Measurements from ENCODE around the gene MIEF2.

- no peak for TF ChIP-seq CTCF (conservative IDR thresholded peaks at IDR 0.05; ENCODE audit: low read depth, low read length)
- TF ChIP-seq EZH2 (IDR thresholded peaks at IDR 0.05; ENCODE audit: low read length, unreplicated experiment), result no peak
- no peak for TF ChIP-seq EZH2phosphoT487 (IDR thresholded peaks at IDR 0.05; ENCODE audit: borderline replicate concordance, low read length)
Observed at GRCh38 chr17:18241229-18241871, 19.1 kb upstream of the MIEF2 start.

All from PC-3 (cell line).